Fibroblast of lung (primary cell): ENCODE measurements around the gene GSG1L. TPM values are rescaled to one million over a fixed set of nuclear protein-coding genes. Genes with fewer than 3 reads are reported as not detected.

Experiments used
- DNase-seq, 2 donors: peaks; one replicate each; pipeline versions ENCODE4 v3.0.0 to v3.0.0-alpha.2; 2010; ENCODE audit warnings: low read depth in 2 of 2
- H2AFZ ChIP-seq: 2 replicates; pipeline ENCODE4 v1.5.1; 2012; ENCODE audit warnings: low read length, control low read depth, inconsistent platforms
- H3K27ac ChIP-seq: 2 replicates; pipeline ENCODE4 v1.5.1; 2011; ENCODE audit warnings: low read length, control low read depth; ENCODE audit not compliant: insufficient read depth
- H3K27me3 ChIP-seq: 2 replicates; pipeline ENCODE4 v1.5.1; 2011; ENCODE audit warnings: mild to moderate bottlenecking, low read length; ENCODE audit not compliant: control insufficient read depth, insufficient read depth
- H3K36me3 ChIP-seq: 2 replicates; pipeline ENCODE4 v1.5.1; 2011; ENCODE audit warnings: low read length; ENCODE audit not compliant: control insufficient read depth, insufficient read depth
- H3K4me1 ChIP-seq: 2 replicates; pipeline ENCODE4 v1.5.1; 2011; ENCODE audit warnings: low read length; ENCODE audit not compliant: control insufficient read depth, insufficient read depth; ENCODE audit errors: extremely low read depth
- H3K4me2 ChIP-seq: 2 replicates; pipeline ENCODE4 v1.5.1; 2011; ENCODE audit warnings: low read length, control low read depth; ENCODE audit not compliant: insufficient read depth; ENCODE audit errors: extremely low read depth
- H3K4me3 ChIP-seq, 4 experiments: fragments of 200-600 bp in 1 of 4; sonication (generic) in 1 of 4; replicated peaks in 1 of 4; 2 replicates each; pipeline ENCODE4 v1.5.1; 2011 to 2016; ENCODE audit warnings: low read length in 4 of 4, low read depth in 3 of 4, mild to moderate bottlenecking in 3 of 4, control low read depth in 2 of 4, inconsistent platforms in 1 of 4, mixed read lengths in 1 of 4; ENCODE audit not compliant: insufficient read depth in 1 of 4; ENCODE audit errors: control extremely low read depth in 1 of 4
- H3K79me2 ChIP-seq: 2 replicates; pipeline ENCODE4 v1.5.1; 2012; ENCODE audit warnings: mild to moderate bottlenecking, low read length, inconsistent platforms; ENCODE audit not compliant: control insufficient read depth, insufficient read depth
- H3K9ac ChIP-seq: 2 replicates; pipeline ENCODE4 v1.5.1; 2011; ENCODE audit warnings: mild to moderate bottlenecking, low read length, control low read depth; ENCODE audit not compliant: insufficient read depth
- H3K9me3 ChIP-seq: 2 replicates; pipeline ENCODE4 v1.5.1; 2012; ENCODE audit warnings: low read depth, low read length; ENCODE audit not compliant: control insufficient read depth, insufficient read depth
- H4K20me1 ChIP-seq: 2 replicates; pipeline ENCODE4 v1.5.1; 2011; ENCODE audit warnings: low read length; ENCODE audit not compliant: control insufficient read depth, insufficient read depth; ENCODE audit errors: extremely low read depth
- CTCF ChIP-seq, 2 donors: IDR thresholded peaks in 1 of 2; conservative IDR thresholded peaks in 1 of 2; 1 replicate in 1 of 2; 2 replicates in 1 of 2; pipeline ENCODE4 v1.5.1; 2011 to 2012; ENCODE audit warnings: low read length in 2 of 2, control low read depth in 1 of 2, inconsistent platforms in 1 of 2, low read depth in 1 of 2, mild to moderate bottlenecking in 1 of 2
- EZH2 ChIP-seq: IDR thresholded peaks from 2 replicates; pipeline ENCODE4 v1.5.1; 2012; ENCODE audit warnings: low read length, control low read depth, mild to moderate bottlenecking; ENCODE audit errors: missing control alignments
- polyA plus RNA-seq, 2 donors: library from polyadenylated mRNA; depleted of rRNA in 1 of 2; stranded (reverse) in 1 of 2; unstranded in 1 of 2; fragments of >200 nt; gene quantifications; 2 replicates each; pipeline ENCODE4 v1.2.1, GENCODE V29; 2011 to 2012; ENCODE audit warnings: missing spikeins in 1 of 2
- total RNA-seq: library from RNA; depleted of rRNA; stranded (reverse); fragments of >200 nt; gene quantifications from 2 replicates; pipeline ENCODE4 v1.2.1, GENCODE V29; 2014

The GSG1L gene
- total and polyA plus RNA-seq, 2 donors (not counting 1 experiment from before 2014, with no cell fraction given): not detected

- Histone ChIP-seq H3K9ac (no peak overlapping the region), H3K4me3 (no peak overlapping the region), H3K4me2 (no peak overlapping the region), H3K79me2 (no peaks in the 10 kb centered on the region), H3K27ac (no peak overlapping the region), H3K4me1 (no peaks in the 10 kb centered on the region), H3K27me3 (no peaks in the 10 kb centered on the region), H3K9me3 (no peaks in the 10 kb centered on the region), H3K36me3 (no peaks in the 10 kb centered on the region), H4K20me1 (no peaks in the 10 kb centered on the region), H2AFZ (no peak overlapping the region)
- no peak for DNase-seq
- no peak for TF ChIP-seq EZH2
- no peak for TF ChIP-seq CTCF (conservative IDR thresholded peaks at IDR 0.05 in 1 of 2, IDR thresholded peaks at IDR 0.05 in 1 of 2; ENCODE audit: low read depth in 1 of 2, low read length in 2 of 2)
Observed at GRCh38 chr16:27965801-27966200, 97.7 kb downstream of the GSG1L start.

- no peaks in the 10 kb centered on the region for H3K9me3 ChIP-seq
- DNase-seq: no peak
- H4K20me1 ChIP-seq: no peaks in the 10 kb centered on the region
- no peak overlapping the region for H3K9ac ChIP-seq
- no peaks in the 10 kb centered on the region for H3K36me3 ChIP-seq
- TF ChIP-seq CTCF (conservative IDR thresholded peaks at IDR 0.05 in 1 of 2, IDR thresholded peaks at IDR 0.05 in 1 of 2; ENCODE audit: low read depth in 1 of 2, low read length in 2 of 2) (no peak), EZH2 (no peak)
- no peaks in the 10 kb centered on the region for H3K4me1 ChIP-seq
- H3K27ac ChIP-seq: no peak overlapping the region
- H3K4me3 ChIP-seq: no peak overlapping the region
- no peaks in the 10 kb centered on the region for H3K27me3 ChIP-seq
- H3K4me2 ChIP-seq: no peak overlapping the region
- no peak overlapping the region for H2AFZ ChIP-seq
- H3K79me2 ChIP-seq: no peaks in the 10 kb centered on the region
Observed at GRCh38 chr16:27963471-27963965, 100.0 kb downstream of the GSG1L start.

GRCh38 chr16:27962197-27962596, 101.3 kb downstream of the GSG1L start:
- Histone ChIP-seq H3K4me1 (no peaks in the 10 kb centered on the region), H3K9ac (no peak overlapping the region), H3K27me3 (no peaks in the 10 kb centered on the region), H3K27ac (no peak overlapping the region), H3K79me2 (no peaks in the 10 kb centered on the region), H2AFZ (no peak overlapping the region), H3K4me3 (no peak overlapping the region), H3K4me2 (no peak overlapping the region), H4K20me1 (no peaks in the 10 kb centered on the region), H3K9me3 (no peaks in the 10 kb centered on the region), H3K36me3 (no peaks in the 10 kb centered on the region)
- TF ChIP-seq EZH2: no peak
- no peak for TF ChIP-seq CTCF (conservative IDR thresholded peaks at IDR 0.05 in 1 of 2, IDR thresholded peaks at IDR 0.05 in 1 of 2; ENCODE audit: low read depth in 1 of 2, low read length in 2 of 2)
- DNase-seq: no peak
